GM20000 (cell line): ENCODE results near the gene MLPH.

Experiments
- DNase-seq: peaks from one replicate; pipeline ENCODE4 v3.0.0; 2012; ENCODE audit warnings: low spot score
- CTCF ChIP-seq: IDR thresholded peaks from 2 replicates; pipeline ENCODE4 v1.5.1; 2012; ENCODE audit warnings: mild to moderate bottlenecking, control low read depth; ENCODE audit errors: extremely low read depth, missing control alignments

Gene MLPH

GRCh38 chr2:237494066-237494465, 7.0 kb downstream of the MLPH start:
- TF ChIP-seq CTCF, result no peak
- no peak for DNase-seq

- no peak for TF ChIP-seq CTCF
- no peak for DNase-seq
These were observed 8.6 kb downstream of the MLPH start for GRCh38 chr2:237495521-237496117.

- no peak for DNase-seq
- TF ChIP-seq CTCF, result no peak
These were observed 9.4 kb downstream of the MLPH start for GRCh38 chr2:237496428-237496827.

- TF ChIP-seq CTCF, result no peak
- no peak for DNase-seq
These were observed 10.2 kb downstream of the MLPH start for GRCh38 chr2:237497009-237497837.

- TF ChIP-seq CTCF, result no peak
- DNase-seq, result no peak
These were observed 10.8 kb downstream of the MLPH start for GRCh38 chr2:237497838-237498186.

GRCh38 chr2:237498341-237498740, 11.3 kb downstream of the MLPH start:
- no peak for TF ChIP-seq CTCF
- no peak for DNase-seq

GRCh38 chr2:237500681-237501424, 13.8 kb downstream of the MLPH start:
- no peak for DNase-seq
- no peak for TF ChIP-seq CTCF
